GM12873 (cell line): Measurements from ENCODE around the gene CHMP5.

ENCODE experiments used
- TF ChIP-seq, protein P1 (sequence below): IDR thresholded peaks from 2 replicates; pipeline ENCODE4 v1.5.1; 2012; ENCODE audit warnings: low read depth, mild to moderate bottlenecking, moderate library complexity, low read length, control low read depth; ENCODE audit not compliant: insufficient read depth; ENCODE audit errors: missing control alignments

Gene CHMP5

DNA sequence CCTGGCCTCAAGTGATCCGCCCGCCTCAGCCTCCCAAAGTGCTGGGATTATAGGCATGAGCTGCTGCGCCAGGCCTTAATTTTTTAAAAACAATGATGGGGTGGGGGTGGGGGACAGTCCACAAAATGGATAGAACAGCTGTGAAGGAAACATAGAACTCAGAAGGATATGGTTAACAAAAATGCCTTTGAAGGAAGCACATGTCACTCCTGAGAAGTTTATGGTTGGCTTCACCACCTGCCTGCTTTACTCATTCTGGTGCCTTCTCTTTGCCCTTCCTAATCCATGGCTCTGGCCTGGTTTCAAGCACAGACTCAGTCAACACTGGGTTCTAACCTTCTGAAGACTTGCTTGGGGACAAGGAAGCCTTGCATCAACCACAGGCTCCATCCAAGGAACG is 10.6 kb upstream of the CHMP5 start:
- TF ChIP-seq, protein P1, sequence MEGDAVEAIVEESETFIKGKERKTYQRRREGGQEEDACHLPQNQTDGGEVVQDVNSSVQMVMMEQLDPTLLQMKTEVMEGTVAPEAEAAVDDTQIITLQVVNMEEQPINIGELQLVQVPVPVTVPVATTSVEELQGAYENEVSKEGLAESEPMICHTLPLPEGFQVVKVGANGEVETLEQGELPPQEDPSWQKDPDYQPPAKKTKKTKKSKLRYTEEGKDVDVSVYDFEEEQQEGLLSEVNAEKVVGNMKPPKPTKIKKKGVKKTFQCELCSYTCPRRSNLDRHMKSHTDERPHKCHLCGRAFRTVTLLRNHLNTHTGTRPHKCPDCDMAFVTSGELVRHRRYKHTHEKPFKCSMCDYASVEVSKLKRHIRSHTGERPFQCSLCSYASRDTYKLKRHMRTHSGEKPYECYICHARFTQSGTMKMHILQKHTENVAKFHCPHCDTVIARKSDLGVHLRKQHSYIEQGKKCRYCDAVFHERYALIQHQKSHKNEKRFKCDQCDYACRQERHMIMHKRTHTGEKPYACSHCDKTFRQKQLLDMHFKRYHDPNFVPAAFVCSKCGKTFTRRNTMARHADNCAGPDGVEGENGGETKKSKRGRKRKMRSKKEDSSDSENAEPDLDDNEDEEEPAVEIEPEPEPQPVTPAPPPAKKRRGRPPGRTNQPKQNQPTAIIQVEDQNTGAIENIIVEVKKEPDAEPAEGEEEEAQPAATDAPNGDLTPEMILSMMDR = no peak

DNA sequence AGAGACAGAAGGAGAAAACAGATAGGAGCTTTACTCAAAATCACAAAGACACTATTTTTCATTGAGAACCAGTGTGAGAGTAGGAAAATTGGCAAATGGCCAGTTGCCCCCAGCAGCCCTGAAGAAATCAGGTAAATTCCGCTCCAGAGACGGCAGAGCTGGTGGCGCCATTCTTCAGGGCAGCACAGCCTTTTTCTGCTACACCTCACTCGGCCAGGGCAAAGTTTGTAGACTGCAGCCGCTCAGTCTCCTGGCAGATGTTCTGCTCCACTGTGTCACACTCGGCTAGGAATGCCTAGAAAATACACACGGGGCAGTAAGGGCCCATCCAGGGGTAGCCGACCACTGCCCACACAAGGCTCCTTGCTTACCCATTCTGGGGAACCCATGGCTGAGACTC is 9.8 kb upstream of the CHMP5 start:
- TF ChIP-seq, protein P1 = no peak

DNA sequence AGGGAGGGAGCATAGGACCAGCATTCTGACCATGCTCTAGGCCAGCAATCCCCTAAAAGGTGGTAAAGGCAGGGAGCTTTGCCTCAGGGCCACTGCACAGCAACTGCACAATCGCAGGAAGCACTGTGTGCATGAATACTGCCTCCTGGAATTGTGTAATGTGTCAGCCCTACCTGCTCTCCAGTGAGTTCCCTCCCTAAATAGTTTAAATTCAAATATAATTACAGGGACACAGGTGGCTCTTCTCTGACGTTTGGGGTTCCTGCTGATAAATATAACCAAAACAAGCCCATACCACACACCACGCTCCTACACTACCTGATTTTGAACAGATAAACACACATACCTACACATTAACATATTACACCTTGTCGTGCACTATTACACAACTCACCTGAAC is 9.4 kb upstream of the CHMP5 start:
- TF ChIP-seq, protein P1 = no peak

DNA sequence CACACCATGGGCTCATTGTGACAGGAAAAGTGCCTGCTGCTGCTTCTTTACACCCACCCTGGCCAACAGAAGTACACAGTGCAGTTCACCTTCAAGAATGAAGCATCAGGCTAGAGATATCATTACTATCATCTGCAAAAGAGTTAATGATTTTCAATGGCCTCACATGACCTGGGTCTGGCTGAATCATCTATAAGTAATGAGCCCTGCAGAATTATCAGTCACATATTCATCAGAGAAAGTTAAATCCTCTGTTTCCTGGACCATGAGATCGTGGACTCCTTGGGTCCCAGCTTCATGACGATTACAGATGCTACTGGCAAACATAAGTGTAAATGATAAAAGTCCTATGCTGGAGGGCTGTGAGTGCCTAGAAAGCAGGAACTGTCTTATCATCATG is 8.6 kb upstream of the CHMP5 start:
- TF ChIP-seq, protein P1 = no peak

DNA sequence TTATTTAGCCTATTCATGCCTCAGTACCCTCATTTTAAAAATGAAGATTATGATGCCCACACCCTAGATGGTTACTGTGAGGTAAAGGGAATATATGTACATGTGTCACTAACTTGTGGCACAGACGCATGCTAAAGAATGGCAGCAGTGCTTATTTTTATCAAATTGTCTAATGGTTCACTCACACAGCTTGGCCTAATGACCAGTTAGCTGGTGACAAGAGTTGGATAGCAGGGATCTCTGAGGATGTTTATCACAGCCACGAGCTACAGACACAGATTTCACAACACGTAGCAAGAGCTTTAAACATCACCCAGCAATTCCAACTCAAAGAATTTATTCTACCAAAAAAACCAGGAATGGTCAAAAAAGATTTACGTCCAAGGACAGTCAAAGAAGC is 7.6 kb upstream of the CHMP5 start:
- TF ChIP-seq, protein P1 = no peak

DNA sequence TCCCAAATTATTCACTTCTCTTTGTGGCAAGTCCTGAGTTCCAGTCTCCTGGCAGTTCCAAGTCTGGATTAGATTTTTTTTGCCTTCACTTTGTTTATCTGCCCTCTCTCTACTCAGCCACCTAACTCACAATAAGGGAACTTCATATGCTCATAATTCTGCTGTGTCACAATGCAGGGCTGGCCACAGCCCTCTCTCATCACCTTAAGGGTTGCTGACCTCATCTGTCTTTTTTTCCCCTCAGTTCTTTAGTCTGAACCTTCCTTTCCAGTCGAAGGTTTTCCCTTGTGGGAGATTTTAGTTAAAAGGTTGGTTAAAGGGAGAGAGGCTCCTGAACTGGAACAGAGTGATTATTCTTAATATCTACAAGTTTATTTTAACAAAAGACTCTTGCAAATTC is 4.5 kb upstream of the CHMP5 start:
- TF ChIP-seq, protein P1 = no peak

DNA sequence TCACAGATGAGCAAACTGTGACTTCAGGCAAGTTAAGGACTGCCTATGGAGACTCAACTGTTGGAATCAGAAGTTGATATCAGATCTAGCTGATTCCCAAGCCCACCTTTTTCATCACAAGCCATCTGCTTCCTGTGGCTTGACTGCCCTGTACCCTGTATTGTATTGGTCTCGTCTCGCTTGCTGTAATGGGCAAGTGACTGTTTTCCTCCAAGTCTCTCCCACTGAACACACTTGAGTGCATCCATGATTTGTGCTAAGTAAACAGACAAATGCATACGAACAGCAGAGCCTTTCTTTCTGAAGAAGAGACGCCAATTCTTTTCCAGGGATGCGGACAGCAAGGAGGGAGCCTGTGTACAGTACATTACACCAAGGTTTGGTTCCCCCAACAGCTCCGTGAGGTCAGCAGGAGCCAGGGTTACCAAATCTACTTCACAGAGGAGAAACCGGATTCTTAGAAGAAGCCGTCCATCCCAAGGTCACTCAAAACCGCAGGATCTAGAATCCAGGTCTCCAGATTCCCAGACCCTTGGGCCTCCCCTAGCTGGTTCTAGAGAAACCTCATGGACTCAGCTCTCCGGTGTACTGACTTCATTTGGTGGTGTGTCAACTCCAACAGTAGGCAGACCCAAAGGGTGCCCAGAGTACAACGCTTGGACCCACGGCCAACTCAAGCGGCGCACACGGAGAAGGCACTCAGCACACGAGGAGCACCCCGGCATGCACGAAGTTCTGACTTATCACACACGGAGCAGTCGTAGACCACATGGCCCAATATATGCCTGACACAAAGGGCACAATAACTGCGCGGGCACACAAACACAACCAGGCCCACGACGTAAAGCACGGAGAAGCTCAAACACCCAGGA is 1.5 kb upstream of the CHMP5 start:
- TF ChIP-seq, protein P1 = no peak
